HG03039 (cell line): ENCODE measurements around the gene AP2A2.

Experiments
- ATAC-seq: cut with Tn5 transposase; IDR thresholded peaks from one replicate; pipeline ENCODE4 v1.9.1; 2021; ENCODE audit warnings: mild to moderate bottlenecking, moderate library complexity; ENCODE audit not compliant: unreplicated experiment

The AP2A2 gene

GRCh38 chr11:925496-926301 is at the start of gene AP2A2:
Gene AP2A2, plus strand, starts transcription at chr11:925870. Its CDS starts 152 bp downstream, at chr11:926022.
- peak; percentile 63 for ATAC-seq

- ATAC-seq, result no peak
These were observed 49.1 kb upstream of the AP2A2 start for GRCh38 chr11:876545-876944.

GRCh38 chr11:877565-877964 is 48.1 kb upstream of the AP2A2 start:
- ATAC-seq, result no peak

GRCh38 chr11:880447-880846 is 45.2 kb upstream of the AP2A2 start:
- no peak for ATAC-seq

- ATAC-seq, result no peak
These were observed 43.1 kb upstream of the AP2A2 start for GRCh38 chr11:882596-882995.

- ATAC-seq, result no peak
These were observed 42.1 kb upstream of the AP2A2 start for GRCh38 chr11:883527-883926.

GRCh38 chr11:884578-885070 is 41.0 kb upstream of the AP2A2 start:
- ATAC-seq, result no peak

- ATAC-seq, result no peak
These were observed 39.1 kb upstream of the AP2A2 start for GRCh38 chr11:886568-886967.

GRCh38 chr11:887589-887988 is 38.1 kb upstream of the AP2A2 start:
- no peak for ATAC-seq

GRCh38 chr11:888310-889212 is 37.1 kb upstream of the AP2A2 start:
- no peak for ATAC-seq

GRCh38 chr11:889257-889656 is 36.4 kb upstream of the AP2A2 start:
- ATAC-seq, result no peak

GRCh38 chr11:889687-890475 is 35.8 kb upstream of the AP2A2 start:
- no peak for ATAC-seq

- ATAC-seq, result no peak
These were observed 34.7 kb upstream of the AP2A2 start for GRCh38 chr11:890794-891540.

- ATAC-seq, result no peak
These were observed 32.5 kb upstream of the AP2A2 start for GRCh38 chr11:893008-893654.

GRCh38 chr11:894575-895201 is 31.0 kb upstream of the AP2A2 start:
- no peak for ATAC-seq

GRCh38 chr11:895331-896110 is 30.1 kb upstream of the AP2A2 start:
- no peak for ATAC-seq

GRCh38 chr11:897253-898142 is 28.2 kb upstream of the AP2A2 start:
- ATAC-seq, result no peak

GRCh38 chr11:898143-898511 is 27.5 kb upstream of the AP2A2 start:
- no peak for ATAC-seq
